Measurements from ENCODE around the gene CBY1. TPM values are rescaled to one million over a fixed set of nuclear protein-coding genes. Genes with fewer than 3 reads are reported as not detected.

The CBY1 gene
- total RNA-seq, 1 experiment from 2014 or later, result 13.2 TPM

GRCh38 chr22:38715852-38716251, 59.4 kb downstream of the CBY1 start:
- no peaks in the 10 kb centered on the region for H3K4me1 ChIP-seq (ENCODE audit: low read length)
- H4K20me1 ChIP-seq (ENCODE audit: insufficient read depth, low read depth, low read length), result peaks cover 29% of the 10 kb centered on the region; the same call in 1 of the 2 replicates

GRCh38 chr22:38716271-38716670, 59.8 kb downstream of the CBY1 start:
- no peak overlapping the region for H3K4me3 ChIP-seq (ENCODE audit: low read length)
- peaks cover 18% of the 10 kb centered on the region for H3K36me3 ChIP-seq (ENCODE audit: insufficient read depth, low read length)
- no peak overlapping the region for H2AFZ ChIP-seq (ENCODE audit: low read length)
- no peaks in the 10 kb centered on the region for H3K27me3 ChIP-seq (ENCODE audit: low read length)
- no peaks in the 10 kb centered on the region for H3K9me2 ChIP-seq (replicated peaks; ENCODE audit: insufficient read depth, low read length)
- no peak overlapping the region for H3K27ac ChIP-seq (ENCODE audit: low read length)
- no peaks in the 10 kb centered on the region for H3K9me3 ChIP-seq (ENCODE audit: low read length)
- DNase-seq, result no peak
- H3K79me2 ChIP-seq (ENCODE audit: low read length), result peaks cover 57% of the 10 kb centered on the region
- H3K4me2 ChIP-seq (ENCODE audit: low read depth, low read length, poor library complexity, severe bottlenecking), result no peak overlapping the region
- no peak overlapping the region for H3K9ac ChIP-seq (ENCODE audit: low read length)
- H3K4me1 ChIP-seq (ENCODE audit: low read length), result no peaks in the 10 kb centered on the region
- peaks cover 29% of the 10 kb centered on the region; the same call in 1 of the 2 replicates for H4K20me1 ChIP-seq (ENCODE audit: insufficient read depth, low read depth, low read length)

More at GRCh38 chr22:38715852-38716251, 59.4 kb downstream of the CBY1 start:
- H3K4me3 ChIP-seq (ENCODE audit: low read length), result no peak overlapping the region
- H3K4me2 ChIP-seq (ENCODE audit: low read depth, low read length, poor library complexity, severe bottlenecking), result no peak overlapping the region
- no peaks in the 10 kb centered on the region for H3K9me3 ChIP-seq (ENCODE audit: low read length)
- H2AFZ ChIP-seq (ENCODE audit: low read length), result no peak overlapping the region
- no peaks in the 10 kb centered on the region for H3K9me2 ChIP-seq (replicated peaks; ENCODE audit: insufficient read depth, low read length)
- DNase-seq, result no peak
- H3K36me3 ChIP-seq (ENCODE audit: insufficient read depth, low read length), result peaks cover 18% of the 10 kb centered on the region
- no peak overlapping the region for H3K27ac ChIP-seq (ENCODE audit: low read length)
- no peaks in the 10 kb centered on the region for H3K27me3 ChIP-seq (ENCODE audit: low read length)
- peaks cover 62% of the 10 kb centered on the region for H3K79me2 ChIP-seq (ENCODE audit: low read length)
- H3K9ac ChIP-seq (ENCODE audit: low read length), result no peak overlapping the region

- H3K36me3 ChIP-seq (ENCODE audit: insufficient read depth, low read length), result peaks cover 18% of the 10 kb centered on the region
These were observed 60.4 kb downstream of the CBY1 start for GRCh38 chr22:38716826-38717225.

GRCh38 chr22:38717244-38717643, 60.8 kb downstream of the CBY1 start:
- peaks cover 21% of the 10 kb centered on the region for H3K36me3 ChIP-seq (ENCODE audit: insufficient read depth, low read length)

More at GRCh38 chr22:38716826-38717225, 60.4 kb downstream of the CBY1 start:
- no peak for DNase-seq
- peaks cover 29% of the 10 kb centered on the region; the same call in 1 of the 2 replicates for H4K20me1 ChIP-seq (ENCODE audit: insufficient read depth, low read depth, low read length)
- no peak overlapping the region for H3K4me2 ChIP-seq (ENCODE audit: low read depth, low read length, poor library complexity, severe bottlenecking)
- no peaks in the 10 kb centered on the region for H3K9me3 ChIP-seq (ENCODE audit: low read length)
- H3K4me1 ChIP-seq (ENCODE audit: low read length), result no peaks in the 10 kb centered on the region
- H3K9ac ChIP-seq (ENCODE audit: low read length), result no peak overlapping the region
- no peak overlapping the region for H2AFZ ChIP-seq (ENCODE audit: low read length)
- no peaks in the 10 kb centered on the region for H3K9me2 ChIP-seq (replicated peaks; ENCODE audit: insufficient read depth, low read length)
- H3K27ac ChIP-seq (ENCODE audit: low read length), result no peak overlapping the region
- no peaks in the 10 kb centered on the region for H3K27me3 ChIP-seq (ENCODE audit: low read length)
- no peak overlapping the region for H3K4me3 ChIP-seq (ENCODE audit: low read length)
- peaks cover 53% of the 10 kb centered on the region for H3K79me2 ChIP-seq (ENCODE audit: low read length)

GRCh38 chr22:38718414-38718813, 62.0 kb downstream of the CBY1 start:
- Histone ChIP-seq H3K9me2 (replicated peaks; ENCODE audit: insufficient read depth, low read length) (no peaks in the 10 kb centered on the region), H3K9me3 (ENCODE audit: low read length) (no peaks in the 10 kb centered on the region), H3K79me2 (ENCODE audit: low read length) (peaks cover 37% of the 10 kb centered on the region), H3K27me3 (ENCODE audit: low read length) (no peaks in the 10 kb centered on the region), H3K27ac (ENCODE audit: low read length) (no peak overlapping the region), H3K4me3 (ENCODE audit: low read length) (no peak overlapping the region), H4K20me1 (ENCODE audit: insufficient read depth, low read depth, low read length) (peaks cover 21% of the 10 kb centered on the region; the same call in 1 of the 2 replicates), H3K9ac (ENCODE audit: low read length) (no peak overlapping the region), H3K36me3 (ENCODE audit: insufficient read depth, low read length) (peaks cover 29% of the 10 kb centered on the region), H3K4me2 (ENCODE audit: low read depth, low read length, poor library complexity, severe bottlenecking) (no peak overlapping the region), H3K4me1 (ENCODE audit: low read length) (no peaks in the 10 kb centered on the region), H2AFZ (ENCODE audit: low read length) (no peak overlapping the region)
- no peak for DNase-seq

More at GRCh38 chr22:38717244-38717643, 60.8 kb downstream of the CBY1 start:
- no peaks in the 10 kb centered on the region for H3K9me3 ChIP-seq (ENCODE audit: low read length)
- peaks cover 28% of the 10 kb centered on the region; the same call in 1 of the 2 replicates for H4K20me1 ChIP-seq (ENCODE audit: insufficient read depth, low read depth, low read length)
- H3K79me2 ChIP-seq (ENCODE audit: low read length), result peaks cover 49% of the 10 kb centered on the region
- H3K27me3 ChIP-seq (ENCODE audit: low read length), result no peaks in the 10 kb centered on the region
- no peak overlapping the region for H3K27ac ChIP-seq (ENCODE audit: low read length)
- H3K9ac ChIP-seq (ENCODE audit: low read length), result no peak overlapping the region
- H2AFZ ChIP-seq (ENCODE audit: low read length), result no peak overlapping the region
- DNase-seq, result no peak
- no peaks in the 10 kb centered on the region for H3K4me1 ChIP-seq (ENCODE audit: low read length)
- H3K4me3 ChIP-seq (ENCODE audit: low read length), result no peak overlapping the region
- H3K9me2 ChIP-seq (replicated peaks; ENCODE audit: insufficient read depth, low read length), result no peaks in the 10 kb centered on the region
- no peak overlapping the region for H3K4me2 ChIP-seq (ENCODE audit: low read depth, low read length, poor library complexity, severe bottlenecking)

- H3K27me3 ChIP-seq (ENCODE audit: low read length), result no peaks in the 10 kb centered on the region
- H4K20me1 ChIP-seq (ENCODE audit: insufficient read depth, low read depth, low read length), result peaks cover 17% of the 10 kb centered on the region; the same call in 1 of the 2 replicates
- H3K9me2 ChIP-seq (replicated peaks; ENCODE audit: insufficient read depth, low read length), result no peaks in the 10 kb centered on the region
- no peak overlapping the region for H3K27ac ChIP-seq (ENCODE audit: low read length)
- no peaks in the 10 kb centered on the region for H3K9me3 ChIP-seq (ENCODE audit: low read length)
- H3K9ac ChIP-seq (ENCODE audit: low read length), result no peak overlapping the region
- no peak for DNase-seq
- H3K4me3 ChIP-seq (ENCODE audit: low read length), result no peak overlapping the region
- H2AFZ ChIP-seq (ENCODE audit: low read length), result no peak overlapping the region
- H3K36me3 ChIP-seq (ENCODE audit: insufficient read depth, low read length), result peaks cover 35% of the 10 kb centered on the region
- peaks cover 31% of the 10 kb centered on the region for H3K79me2 ChIP-seq (ENCODE audit: low read length)
- H3K4me2 ChIP-seq (ENCODE audit: low read depth, low read length, poor library complexity, severe bottlenecking), result no peak overlapping the region
- no peaks in the 10 kb centered on the region for H3K4me1 ChIP-seq (ENCODE audit: low read length)
These were observed 62.8 kb downstream of the CBY1 start for GRCh38 chr22:38719196-38719595.

- Histone ChIP-seq H3K4me3 (ENCODE audit: low read length) (no peak overlapping the region), H4K20me1 (ENCODE audit: insufficient read depth, low read depth, low read length) (peaks cover 12% of the 10 kb centered on the region; the same call in 1 of the 2 replicates)
- DNase-seq, result no peak
These were observed 63.9 kb downstream of the CBY1 start for GRCh38 chr22:38720350-38720749.

GRCh38 chr22:38721551-38721950, 65.1 kb downstream of the CBY1 start:
- peaks cover 8% of the 10 kb centered on the region; the same call in 1 of the 2 replicates for H4K20me1 ChIP-seq (ENCODE audit: insufficient read depth, low read depth, low read length)

More at GRCh38 chr22:38720350-38720749, 63.9 kb downstream of the CBY1 start:
- Histone ChIP-seq H3K9me3 (ENCODE audit: low read length) (no peaks in the 10 kb centered on the region), H2AFZ (ENCODE audit: low read length) (no peak overlapping the region), H3K4me1 (ENCODE audit: low read length) (no peaks in the 10 kb centered on the region), H3K27me3 (ENCODE audit: low read length) (no peaks in the 10 kb centered on the region), H3K9ac (ENCODE audit: low read length) (no peak overlapping the region), H3K27ac (ENCODE audit: low read length) (no peak overlapping the region), H3K4me2 (ENCODE audit: low read depth, low read length, poor library complexity, severe bottlenecking) (no peak overlapping the region), H3K79me2 (ENCODE audit: low read length) (peaks cover 20% of the 10 kb centered on the region), H3K36me3 (ENCODE audit: insufficient read depth, low read length) (peaks cover 39% of the 10 kb centered on the region), H3K9me2 (replicated peaks; ENCODE audit: insufficient read depth, low read length) (no peaks in the 10 kb centered on the region)

More at GRCh38 chr22:38721551-38721950, 65.1 kb downstream of the CBY1 start:
- no peak overlapping the region for H3K4me3 ChIP-seq (ENCODE audit: low read length)
- no peak overlapping the region for H3K9ac ChIP-seq (ENCODE audit: low read length)
- no peaks in the 10 kb centered on the region for H3K27me3 ChIP-seq (ENCODE audit: low read length)
- no peaks in the 10 kb centered on the region for H3K9me3 ChIP-seq (ENCODE audit: low read length)
- no peaks in the 10 kb centered on the region for H3K9me2 ChIP-seq (replicated peaks; ENCODE audit: insufficient read depth, low read length)
- no peak overlapping the region for H3K4me2 ChIP-seq (ENCODE audit: low read depth, low read length, poor library complexity, severe bottlenecking)
- peaks cover 12% of the 10 kb centered on the region; the same call in 1 of the 2 replicates for H3K79me2 ChIP-seq (ENCODE audit: low read length)
- no peaks in the 10 kb centered on the region for H3K4me1 ChIP-seq (ENCODE audit: low read length)
- H2AFZ ChIP-seq (ENCODE audit: low read length), result no peak overlapping the region
- H3K27ac ChIP-seq (ENCODE audit: low read length), result no peak overlapping the region
- peaks cover 33% of the 10 kb centered on the region; the same call in 1 of the 2 replicates for H3K36me3 ChIP-seq (ENCODE audit: insufficient read depth, low read length)
- DNase-seq, result no peak

Data from Karpas-422 (cell line).